H1 (cell line): ENCODE data around the gene NBPF1. TPM values are rescaled to one million over a fixed set of nuclear protein-coding genes. Genes with fewer than 3 reads are reported as not detected.
"Not testable (repeated sequence)": the region's sequence is repeated elsewhere in the genome, so short reads cannot be mapped to it uniquely, and the experiment has no call there.

Source experiments
- CTCF ChIA-PET: fragments of 300-600 bp; sonication (Branson Sonifier 250); formaldehyde crosslinking; loops from one replicate; lab custom pipeline; 2021; ENCODE audit not compliant: partially characterized antibody; lab: Charles Lee
- POLR2A ChIA-PET: fragments of 300-600 bp; sonication (Branson Sonifier 250); formaldehyde crosslinking; loops from one replicate; lab custom pipeline; 2021; ENCODE audit warnings: inconsistent platforms; ENCODE audit not compliant: partially characterized antibody; lab: Charles Lee
- DNase-seq, 2 experiments: peaks; one replicate each; pipeline versions ENCODE4 v3.0.0 to v3.0.0-alpha.2; 2010 to 2022; ENCODE audit warnings: low spot score in 2 of 2, low read depth in 1 of 2, mixed read lengths in 1 of 2
- FAIRE-seq: peaks from 2 replicates; lab custom pipeline; 2011; peaks lifted over from hg19 to GRCh38; lab: Jason Lieb, UNC
- H2AFZ ChIP-seq: 2 replicates; pipeline ENCODE4 v1.8.1; 2012; ENCODE audit warnings: low read length, inconsistent platforms
- H2AK5ac ChIP-seq: 2 replicates; pipeline ENCODE4 v1.6.1; 2013; ENCODE audit warnings: low read depth, low read length
- H2BK120ac ChIP-seq: replicated peaks from 2 replicates; pipeline ENCODE3; 2013; ENCODE audit warnings: low read depth, low read length, inconsistent platforms
- H2BK12ac ChIP-seq: 2 replicates; pipeline ENCODE4 v1.6.1; 2013; ENCODE audit warnings: low read depth, low read length
- H2BK15ac ChIP-seq: 2 replicates; pipeline ENCODE4 v1.6.1; 2013; ENCODE audit warnings: low read length
- H2BK20ac ChIP-seq: 2 replicates; pipeline ENCODE4 v1.6.1; 2013; ENCODE audit warnings: low read length
- H2BK5ac ChIP-seq: 2 replicates; pipeline ENCODE4 v1.6.1; 2013; ENCODE audit warnings: low read depth, low read length
- H3K14ac ChIP-seq: 2 replicates; pipeline ENCODE4 v1.6.1; 2013; ENCODE audit warnings: inconsistent platforms; ENCODE audit not compliant: insufficient read length
- H3K18ac ChIP-seq: 2 replicates; pipeline ENCODE4 v1.6.1; 2013; ENCODE audit warnings: low read length; ENCODE audit errors: extremely low read depth
- H3K23ac ChIP-seq: 2 replicates; pipeline ENCODE4 v1.6.1; 2013; ENCODE audit warnings: inconsistent platforms; ENCODE audit not compliant: insufficient read length
- H3K23me2 ChIP-seq: 2 replicates; pipeline ENCODE4 v1.6.1; 2013; ENCODE audit warnings: low read depth, low read length
- H3K27ac ChIP-seq: 2 replicates; pipeline ENCODE4 v1.6.1; 2011; ENCODE audit warnings: low read depth, low read length, inconsistent platforms
- H3K27me3 ChIP-seq, 4 experiments: replicated peaks in 1 of 4; 1 replicate in 1 of 4; 2 replicates in 3 of 4; pipeline versions ENCODE4 v1.6.1 to v1.8.1; 2011 to 2013; ENCODE audit warnings: low read length in 3 of 4, mild to moderate bottlenecking in 3 of 4, inconsistent platforms in 2 of 4, mixed read lengths in 2 of 4, moderate library complexity in 1 of 4; ENCODE audit not compliant: control insufficient read depth in 3 of 4, insufficient read depth in 3 of 4; ENCODE audit errors: extremely low read depth in 1 of 4
- H3K36me3 ChIP-seq, 4 experiments: 2 replicates each; pipeline versions ENCODE4 v1.6.1 to v1.8.1; 2011 to 2013; ENCODE audit warnings: mild to moderate bottlenecking in 4 of 4, low read length in 3 of 4, moderate library complexity in 2 of 4, control low read depth in 1 of 4, inconsistent platforms in 1 of 4; ENCODE audit not compliant: insufficient read depth in 4 of 4, control insufficient read depth in 2 of 4
- H3K4ac ChIP-seq: replicated peaks from 2 replicates; pipeline ENCODE3; 2013; ENCODE audit warnings: low read length, low read depth, mixed read lengths, inconsistent platforms; ENCODE audit not compliant: insufficient read length
- H3K4me1 ChIP-seq, 4 experiments: replicated peaks in 1 of 4; 1 replicate in 1 of 4; 2 replicates in 3 of 4; pipeline versions ENCODE4 v1.6.1 to v1.8.1; 2011 to 2013; ENCODE audit warnings: low read length in 3 of 4, inconsistent platforms in 2 of 4, mixed read lengths in 1 of 4; ENCODE audit not compliant: insufficient read depth in 4 of 4, control insufficient read depth in 3 of 4
- H3K4me2 ChIP-seq, 2 experiments: 2 replicates each; pipeline versions ENCODE4 v1.6.1 to v1.8.1; 2011 to 2013; ENCODE audit warnings: low read depth in 2 of 2, low read length in 2 of 2, control low read depth in 1 of 2, inconsistent platforms in 1 of 2, mild to moderate bottlenecking in 1 of 2; ENCODE audit not compliant: insufficient read depth in 1 of 2
- H3K4me3 ChIP-seq, 4 experiments: fragments of 200-600, 300-600 bp in 1 of 4; sonication (generic), shearing (Covaris generic), sonication (Bioruptor Twin) in 1 of 4; 2 replicates each; pipeline versions ENCODE4 v1.5.1 to v1.8.1; 2011 to 2016; ENCODE audit warnings: low read length in 4 of 4, low read depth in 3 of 4, control low read depth in 2 of 4, inconsistent platforms in 2 of 4, mild to moderate bottlenecking in 2 of 4, mixed read lengths in 1 of 4, moderate library complexity in 1 of 4; ENCODE audit not compliant: insufficient read depth in 2 of 4; ENCODE audit errors: extremely low read depth in 1 of 4
- H3K56ac ChIP-seq: replicated peaks from 2 replicates; pipeline ENCODE3; 2013; ENCODE audit warnings: low read depth, mild to moderate bottlenecking, mixed read lengths, low read length, inconsistent platforms; ENCODE audit not compliant: insufficient read length
- H3K79me1 ChIP-seq: 2 replicates; pipeline ENCODE4 v1.6.1; 2013; ENCODE audit warnings: low read depth, low read length, control low read depth
- H3K79me2 ChIP-seq, 2 experiments: 2 replicates each; pipeline versions ENCODE4 v1.6.1 to v1.8.1; 2012 to 2013; ENCODE audit warnings: low read length in 2 of 2, mild to moderate bottlenecking in 2 of 2, inconsistent platforms in 1 of 2; ENCODE audit not compliant: insufficient read depth in 2 of 2, control insufficient read depth in 1 of 2
- H3K9ac ChIP-seq, 4 experiments: replicated peaks in 1 of 4; 1 replicate in 1 of 4; 2 replicates in 3 of 4; pipeline versions ENCODE4 v1.6.1 to v1.8.1; 2011 to 2013; ENCODE audit warnings: low read depth in 3 of 4, low read length in 3 of 4, control low read depth in 2 of 4, mild to moderate bottlenecking in 2 of 4, moderate library complexity in 2 of 4, inconsistent platforms in 1 of 4; ENCODE audit errors: extremely low read depth in 1 of 4
- H3K9me3 ChIP-seq, 2 experiments: 2 replicates each; pipeline versions ENCODE4 v1.6.1 to v1.8.1; 2012 to 2013; ENCODE audit warnings: mild to moderate bottlenecking in 2 of 2, moderate library complexity in 2 of 2, control low read depth in 1 of 2, inconsistent platforms in 1 of 2, low read depth in 1 of 2, low read length in 1 of 2, mixed read lengths in 1 of 2; ENCODE audit not compliant: insufficient read depth in 2 of 2
- H4K20me1 ChIP-seq, 2 experiments: replicated peaks in 1 of 2; 2 replicates each; pipeline versions ENCODE3 to v1.8.1; 2011 to 2013; ENCODE audit warnings: inconsistent platforms in 2 of 2, low read length in 2 of 2, mild to moderate bottlenecking in 1 of 2; ENCODE audit not compliant: insufficient read depth in 2 of 2, control insufficient read depth in 1 of 2
- H4K5ac ChIP-seq: 2 replicates; pipeline ENCODE4 v1.6.1; 2013; ENCODE audit warnings: low read length, low read depth, mixed read lengths, inconsistent platforms; ENCODE audit not compliant: insufficient read length
- H4K8ac ChIP-seq: 2 replicates; pipeline ENCODE4 v1.8.0; 2013; ENCODE audit warnings: mild to moderate bottlenecking, moderate library complexity, low read length, inconsistent platforms; ENCODE audit not compliant: insufficient read depth; ENCODE audit errors: extremely low read depth
- H4K91ac ChIP-seq: replicated peaks from 2 replicates; pipeline ENCODE3; 2013; ENCODE audit warnings: low read length, mixed read lengths, inconsistent platforms; ENCODE audit not compliant: insufficient read length
- WGBS, 2 experiments: shearing (Covaris generic) in 1 of 2; methylation state at CpG; one replicate each; pipeline versions ENCODE4 v1.1.6 to v1.1.7; 2013 to 2015; ENCODE audit warnings: low lambda C conversion rate in 2 of 2, mixed read lengths in 2 of 2, inconsistent platforms in 1 of 2, low coverage in 1 of 2, missing lambda C conversion rate in 1 of 2; ENCODE audit not compliant: insufficient replicate concordance in 2 of 2, insufficient coverage in 1 of 2, insufficient read length in 1 of 2; ENCODE audit errors: extremely low coverage in 1 of 2, missing lambda C conversion rate in 1 of 2; 5-methylcytosine and 5-hydroxymethylcytosine counted together
- polyA plus RNA-seq, 7 experiments: library from polyadenylated mRNA; depleted of rRNA in 3 of 7; stranded (reverse) in 5 of 7; unstranded in 2 of 7; fragments of >200 nt in 5 of 7; fragments of 200-250 nt in 2 of 7; gene quantifications; 1 replicate in 5 of 7; 2 replicates in 1 of 7; 4 replicates in 1 of 7; pipeline versions ENCODE4 v1.2.1 to v1.2.3, GENCODE V29; 2011 to 2013; ENCODE audit warnings: missing spikeins in 2 of 7, mixed read lengths in 2 of 7
- total RNA-seq: library from RNA; stranded (reverse); fragmentation: NEBNext Ultra II Directional; extraction: Animal tissue kit (Norgen Biotek cat#: 25700); gene quantifications from 2 replicates; pipeline ENCODE4 v1.2.1, GENCODE V29; 2021

The NBPF1 gene
- total and polyA plus RNA-seq, 2 of the 8 experiments (the other 6 are each of a cell fraction or from before 2014, with no cell fraction given): 9.6 to 19.3 TPM

DNA sequence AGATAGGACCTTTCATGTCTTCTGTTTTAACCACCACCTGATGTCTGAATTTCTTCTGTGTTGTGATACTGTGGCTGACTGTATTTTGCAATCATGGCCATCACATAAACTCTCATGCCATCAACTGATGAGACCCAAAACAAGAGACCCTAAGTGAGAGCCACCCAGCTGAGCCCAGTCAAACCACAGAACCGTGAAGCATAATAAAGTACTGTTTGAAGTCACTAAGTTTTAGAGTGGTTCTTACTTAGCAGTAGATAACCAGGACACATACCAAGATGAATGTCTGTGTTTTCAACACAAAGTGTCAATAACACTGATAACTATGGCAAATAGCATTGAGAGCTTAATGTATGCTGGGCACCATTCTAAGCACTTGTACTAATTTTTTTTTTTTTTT lies 63.8 kb downstream of the NBPF1 start:
- H3K18ac ChIP-seq, H2AFZ ChIP-seq, H3K79me1 ChIP-seq, H3K4me2 ChIP-seq, H3K36me3 ChIP-seq, H3K4me3 ChIP-seq, FAIRE-seq, H3K9me3 ChIP-seq, H3K23me2 ChIP-seq, H3K14ac ChIP-seq, H3K56ac ChIP-seq, H3K27ac ChIP-seq, H3K4ac ChIP-seq, POLR2A ChIA-PET, H3K9ac ChIP-seq, H2BK5ac ChIP-seq, DNase-seq, H2BK120ac ChIP-seq, H4K5ac ChIP-seq, H4K91ac ChIP-seq, H2BK15ac ChIP-seq, H2AK5ac ChIP-seq, H4K8ac ChIP-seq, H3K23ac ChIP-seq, H3K27me3 ChIP-seq, H3K79me2 ChIP-seq, H2BK20ac ChIP-seq, CTCF ChIA-PET, H3K4me1 ChIP-seq, H2BK12ac ChIP-seq, H4K20me1 ChIP-seq: not testable (repeated sequence)
- WGBS, 2 experiments: 89% methylated on average over 1 of the region's 1 CpG; no CpG with 5 or more reads in 1 of the 2 experiments
